Panc1 (cell line): ENCODE results near the gene EHMT2. TPM values are rescaled to one million over a fixed set of nuclear protein-coding genes. Genes with fewer than 3 reads are reported as not detected.

ENCODE experiments used
- ATAC-seq: fragments of 200-7000 bp; cut with Tn5 transposase; 2 replicates; pipeline ENCODE4 v1.9.1; 2020; ENCODE audit warnings: mild to moderate bottlenecking, moderate library complexity
- BruUV-seq: library from RNA; stranded (reverse); fragments of 400-500 nt; replicated peaks from 2 replicates; lab custom pipeline; 2021; lab: Mats Ljungman, UMichigan
- CTCF ChIA-PET: fragments of 300-600 bp; sonication (Branson Sonifier 250); formaldehyde crosslinking; loops from one replicate; lab custom pipeline; 2022; ENCODE audit warnings: antibody characterized with exemption; lab: Charles Lee
- POLR2A ChIA-PET: fragments of 300-600 bp; sonication (Branson Sonifier 250); formaldehyde crosslinking; loops from one replicate; lab custom pipeline; 2022; ENCODE audit warnings: antibody characterized with exemption; lab: Charles Lee
- DNase-seq: peaks from one replicate; pipeline ENCODE4 v3.0.0-alpha.2; 2010; ENCODE audit warnings: low read depth, low spot score
- H3K27ac ChIP-seq: 2 replicates; pipeline ENCODE4 v1.5.1; 2011; ENCODE audit warnings: mild to moderate bottlenecking, low read length, inconsistent platforms
- H3K27me3 ChIP-seq: fragments of 200-500 bp; sonication (Bioruptor generic); 2 replicates; pipeline ENCODE4 v1.6.0; 2014; ENCODE audit warnings: low read length, inconsistent platforms; ENCODE audit not compliant: control insufficient read depth, insufficient read depth
- H3K36me3 ChIP-seq: fragments of 200-500 bp; sonication (Bioruptor generic); 2 replicates; pipeline ENCODE4 v1.5.1; 2014; ENCODE audit warnings: inconsistent platforms, mild to moderate bottlenecking, low read length, moderate library complexity; ENCODE audit not compliant: control insufficient read depth, insufficient read depth
- H3K4me1 ChIP-seq: 2 replicates; pipeline ENCODE4 v1.5.1; 2011; ENCODE audit warnings: inconsistent platforms, mild to moderate bottlenecking, low read length, moderate library complexity; ENCODE audit not compliant: control insufficient read depth, insufficient read depth
- H3K4me3 ChIP-seq, 2 experiments: 2 replicates each; pipeline ENCODE4 v1.5.1; 2011 to 2012; ENCODE audit warnings: low read depth in 2 of 2, low read length in 2 of 2, mild to moderate bottlenecking in 2 of 2, inconsistent platforms in 1 of 2, moderate library complexity in 1 of 2
- H3K9me3 ChIP-seq: fragments of 200-500 bp; sonication (Bioruptor generic); 2 replicates; pipeline ENCODE4 v1.5.1; 2014; ENCODE audit warnings: low read depth, mild to moderate bottlenecking, inconsistent platforms, low read length, moderate library complexity; ENCODE audit not compliant: control insufficient read depth, insufficient read depth
- POLR2AphosphoS5 ChIP-seq: IDR thresholded peaks from 2 replicates; pipeline ENCODE4 v1.6.1; 2012; ENCODE audit warnings: mild to moderate bottlenecking, low read depth, low read length, moderate library complexity
- REST ChIP-seq, 2 experiments: IDR thresholded peaks; 2 replicates each; pipeline ENCODE4 v1.6.1; 2011 to 2012; ENCODE audit warnings: low read depth in 2 of 2, control low read depth in 1 of 2, low read length in 1 of 2, mild to moderate bottlenecking in 1 of 2, moderate library complexity in 1 of 2; ENCODE audit not compliant: insufficient read depth in 1 of 2
- SIN3A ChIP-seq: IDR thresholded peaks from 2 replicates; pipeline ENCODE4 v1.6.1; 2012; ENCODE audit warnings: low read depth, mild to moderate bottlenecking, low read length, moderate library complexity, borderline replicate concordance; ENCODE audit not compliant: insufficient read depth
- TCF7L2 ChIP-seq: IDR thresholded peaks from 2 replicates; pipeline ENCODE4 v1.6.1; 2011; ENCODE audit warnings: mild to moderate bottlenecking, low read depth, low read length, inconsistent platforms
- in situ Hi-C: cut with HindIII; loops from 2 replicates; pipeline ENCODE4 v1.10.0; 2016; ENCODE audit warnings: low sequenced_read_pairs, low pct_unique_long_range_greater_than_20kb
- intact Hi-C: fragments of 100-400 bp; cut with micrococcal nuclease; formaldehyde crosslinking; loops from one replicate; pipeline ENCODE4 v1.10.0; 2022; ENCODE audit not compliant: unreplicated experiment
- total RNA-seq: library from RNA; stranded (reverse); gene quantifications from one replicate; pipeline ENCODE4 v1.2.1, GENCODE V29; 2021; ENCODE audit not compliant: unreplicated experiment
- TF ChIP-seq, protein P1 (sequence below): fragments of 450-650 bp; IDR thresholded peaks from 2 replicates; pipeline ENCODE4 v1.5.1; 2017; ENCODE audit warnings: mild to moderate bottlenecking

EHMT2 gene
- total RNA-seq, 1 experiment from 2014 or later: 60.4 TPM

DNA sequence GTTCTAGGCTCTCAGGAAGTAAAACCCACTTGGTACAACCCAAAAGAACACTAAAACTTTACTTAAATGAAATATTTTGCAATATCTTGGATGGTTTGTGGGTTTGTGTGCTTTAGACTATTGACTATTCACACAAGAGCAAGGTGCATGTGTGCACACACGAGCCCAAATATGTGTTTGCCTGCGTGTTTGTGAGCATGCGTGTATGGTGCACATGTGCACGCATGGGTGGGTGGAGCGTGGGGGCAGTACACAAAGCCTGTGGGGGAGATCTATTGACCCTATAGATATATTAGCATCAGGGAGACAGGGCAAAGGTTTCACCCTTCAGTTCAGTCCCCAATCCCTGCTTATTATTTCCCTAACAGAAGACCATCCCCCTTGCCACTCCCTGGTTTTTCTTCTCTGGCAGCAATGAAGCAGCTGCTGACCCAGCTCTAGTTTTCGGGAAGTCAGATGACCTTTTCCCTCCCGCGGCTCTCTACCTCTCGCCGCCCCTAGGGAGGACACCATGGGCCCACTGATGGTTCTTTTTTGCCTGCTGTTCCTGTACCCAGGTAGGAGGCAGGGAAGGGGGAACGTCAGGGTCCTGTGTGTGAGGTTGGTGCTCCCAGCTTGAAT is 29.9 kb upstream of the EHMT2 start, which contains the start of gene C2:
C2 (plus strand) TSS at position 476 of the 621 bp plus-strand sequence; CDS start at position 512, 36 bp downstream.
- ChIA-PET POLR2A (interaction anchor here (0.6 kb wide), 1 partner anchor 9 kb away, joined by 3 read pairs; no protein-coding TSS in a partner anchor), CTCF (no interaction called here)
- peak; percentile 22; the same call in 1 of the 2 replicates for ATAC-seq
- H3K4me3 ChIP-seq: no peak within 1 kb of the TSS
- peak within 1 kb of the TSS; percentile 29; the same call in 1 of the 2 replicates for H3K27ac ChIP-seq
- no TSS peak for BruUV-seq
- no peak for DNase-seq
- H3K27me3 ChIP-seq: no peaks in the 10 kb centered on the region
- intact Hi-C loops: no loop called here
- no peaks in the 10 kb centered on the region for H3K9me3 ChIP-seq
- in situ Hi-C loops: no loop called here
- TF ChIP-seq REST (IDR thresholded peaks at IDR 0.05; ENCODE audit: insufficient read depth in 1 of 2, low read depth in 2 of 2, low read length in 1 of 2): no peak
- no peaks in the 10 kb centered on the region for H3K4me1 ChIP-seq
- H3K36me3 ChIP-seq: no peaks in the 10 kb centered on the region

DNA sequence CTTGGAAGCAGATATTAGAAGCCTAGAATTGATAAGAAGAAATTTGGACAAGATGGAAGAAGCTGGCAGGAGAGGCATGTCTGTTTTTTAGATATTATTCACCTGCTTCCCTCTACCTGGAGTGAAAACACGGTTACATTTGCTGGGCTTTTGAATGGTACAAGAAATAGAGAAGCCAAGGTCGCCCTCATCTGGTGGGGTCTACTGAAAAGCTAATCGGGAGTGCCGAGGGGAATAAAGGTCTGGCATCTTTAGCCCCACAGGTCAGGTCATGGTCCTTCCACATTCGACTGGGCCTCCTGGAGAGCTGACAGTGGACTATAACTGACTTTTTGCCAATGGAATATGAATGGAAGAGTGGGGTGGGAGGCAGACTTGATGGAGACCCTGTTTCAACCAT is 25.4 kb upstream of the EHMT2 start:
- CTCF ChIA-PET: interaction anchor here (0.6 to 1.4 kb wide), 4 partner anchors 20 to 90 kb away, joined by 3 to 4 read pairs (median 4); no protein-coding TSS in a partner anchor
- in situ Hi-C loops (no loop called here), intact Hi-C loops (no loop called here)
- no peak for DNase-seq
- H3K4me3 ChIP-seq: no peak overlapping the region
- POLR2A ChIA-PET: interaction anchor here (0.6 kb wide), 1 partner anchor 73 kb away, joined by 6 read pairs; no protein-coding TSS in a partner anchor
- BruUV-seq: no TSS peak
- no peaks in the 10 kb centered on the region for H3K9me3 ChIP-seq
- H3K27ac ChIP-seq: no peak overlapping the region
- TF ChIP-seq TCF7L2 (no peak), REST (IDR thresholded peaks at IDR 0.05; ENCODE audit: insufficient read depth in 1 of 2, low read depth in 2 of 2, low read length in 1 of 2) (no peak), POLR2AphosphoS5 (no peak), SIN3A (no peak)
- TF ChIP-seq, protein P1, sequence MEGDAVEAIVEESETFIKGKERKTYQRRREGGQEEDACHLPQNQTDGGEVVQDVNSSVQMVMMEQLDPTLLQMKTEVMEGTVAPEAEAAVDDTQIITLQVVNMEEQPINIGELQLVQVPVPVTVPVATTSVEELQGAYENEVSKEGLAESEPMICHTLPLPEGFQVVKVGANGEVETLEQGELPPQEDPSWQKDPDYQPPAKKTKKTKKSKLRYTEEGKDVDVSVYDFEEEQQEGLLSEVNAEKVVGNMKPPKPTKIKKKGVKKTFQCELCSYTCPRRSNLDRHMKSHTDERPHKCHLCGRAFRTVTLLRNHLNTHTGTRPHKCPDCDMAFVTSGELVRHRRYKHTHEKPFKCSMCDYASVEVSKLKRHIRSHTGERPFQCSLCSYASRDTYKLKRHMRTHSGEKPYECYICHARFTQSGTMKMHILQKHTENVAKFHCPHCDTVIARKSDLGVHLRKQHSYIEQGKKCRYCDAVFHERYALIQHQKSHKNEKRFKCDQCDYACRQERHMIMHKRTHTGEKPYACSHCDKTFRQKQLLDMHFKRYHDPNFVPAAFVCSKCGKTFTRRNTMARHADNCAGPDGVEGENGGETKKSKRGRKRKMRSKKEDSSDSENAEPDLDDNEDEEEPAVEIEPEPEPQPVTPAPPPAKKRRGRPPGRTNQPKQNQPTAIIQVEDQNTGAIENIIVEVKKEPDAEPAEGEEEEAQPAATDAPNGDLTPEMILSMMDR: no peak; the same call in 1 of the 2 replicates
- H3K27me3 ChIP-seq: no peaks in the 10 kb centered on the region
- no peaks in the 10 kb centered on the region for H3K36me3 ChIP-seq
- no peaks in the 10 kb centered on the region for H3K4me1 ChIP-seq
- ATAC-seq: peak; percentile 64
